Fibroblast of upper back skin (primary cell): ENCODE measurements around the gene BMPER.

Experiments
- DNase-seq: peaks from one replicate; pipeline ENCODE4 v3.0.0-alpha.2; 2013

BMPER gene

GRCh38 chr7:33923440-33924229 lies 18.3 kb downstream of the BMPER start:
- no peak for DNase-seq

DNA sequence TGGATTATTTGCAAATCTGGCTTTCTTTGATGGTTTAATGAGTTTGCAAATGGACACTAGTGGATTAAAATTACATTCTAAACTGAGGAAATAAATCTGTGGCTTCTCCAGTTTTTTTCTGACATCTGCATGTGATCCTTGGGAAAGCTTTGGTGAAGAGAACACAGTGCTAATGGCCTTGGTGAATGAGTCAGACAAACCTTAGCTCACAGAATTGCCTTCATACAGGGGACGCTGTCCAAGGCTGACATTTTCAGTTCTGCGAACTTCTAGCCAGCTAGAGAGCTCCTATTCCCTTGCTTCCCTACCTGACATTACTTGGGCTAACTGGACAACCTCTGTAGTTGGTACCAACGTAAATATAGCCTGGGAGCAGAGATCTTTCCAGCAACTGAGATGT lies 21.2 kb downstream of the BMPER start:
- peak; percentile 57 for DNase-seq

GRCh38 chr7:33928986-33929385 lies 23.6 kb downstream of the BMPER start:
- no peak for DNase-seq

DNA sequence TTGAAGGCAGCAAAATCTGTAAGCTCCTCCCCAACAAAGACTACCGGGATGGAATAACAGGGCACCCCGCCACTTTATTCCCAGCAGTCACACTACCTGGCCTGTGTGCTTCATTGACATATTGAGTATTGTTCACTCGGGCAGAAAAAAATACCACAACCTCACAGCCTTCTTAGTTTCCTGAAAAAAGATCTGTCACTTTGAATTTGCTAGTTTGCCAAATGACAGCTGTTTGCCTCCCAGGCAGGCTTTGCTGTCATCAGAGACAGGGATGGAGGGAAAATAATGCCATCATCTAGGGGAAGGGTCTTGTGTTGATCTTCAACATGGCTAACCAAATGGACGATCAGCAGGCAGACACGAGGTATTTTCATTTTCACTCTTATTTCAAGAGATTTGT lies 26.9 kb downstream of the BMPER start:
- no peak for DNase-seq

GRCh38 chr7:33932832-33933468 lies 27.6 kb downstream of the BMPER start:
- peak; percentile 90 for DNase-seq

- DNase-seq = peak; percentile 85
These were observed 28.4 kb downstream of the BMPER start for GRCh38 chr7:33933611-33934281.

DNA sequence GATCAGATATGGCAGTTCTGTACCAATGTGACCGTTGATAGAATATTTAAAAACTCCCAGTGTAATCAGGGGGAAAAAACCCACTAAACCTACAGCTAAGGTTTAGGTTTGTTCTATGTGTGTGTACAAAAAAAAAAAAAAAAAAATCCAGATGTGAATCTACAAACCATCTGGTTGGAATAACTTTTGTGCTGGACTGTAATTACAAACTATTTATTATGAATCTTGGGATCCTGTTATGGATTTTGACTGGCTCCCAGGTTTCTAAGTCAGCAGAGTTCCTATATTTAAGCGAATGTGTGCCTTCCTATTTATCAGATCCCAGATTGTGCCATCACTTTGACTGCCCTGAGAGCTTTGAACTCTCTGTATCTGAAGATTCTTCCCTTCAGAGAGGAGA lies 29.1 kb downstream of the BMPER start:
- DNase-seq = no peak

- no peak for DNase-seq
These were observed 31.2 kb downstream of the BMPER start for GRCh38 chr7:33936503-33936902.

GRCh38 chr7:33937871-33938270 lies 32.5 kb downstream of the BMPER start:
- DNase-seq = no peak

DNA sequence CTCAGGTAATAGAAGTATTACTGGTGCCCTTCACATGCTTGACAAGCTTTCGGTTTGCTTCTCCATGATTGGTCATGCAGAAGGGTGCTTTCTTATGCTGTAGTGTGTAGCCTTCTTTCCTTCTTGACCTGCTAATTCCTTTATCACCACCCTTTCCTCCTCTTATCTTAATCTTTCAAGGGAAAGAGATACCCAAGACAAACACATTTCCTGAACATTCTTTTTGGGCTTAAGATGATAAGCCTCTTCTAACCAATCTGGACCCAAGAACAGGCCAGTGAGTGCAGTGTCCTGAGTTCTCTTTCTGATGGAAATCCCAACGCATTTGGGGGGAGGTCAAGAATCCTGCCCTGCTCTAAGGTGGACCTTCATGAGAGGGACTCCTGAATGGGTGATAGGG lies 33.8 kb downstream of the BMPER start:
- DNase-seq = no peak

- no peak for DNase-seq
These were observed 35.2 kb downstream of the BMPER start for GRCh38 chr7:33940503-33940902.

DNA sequence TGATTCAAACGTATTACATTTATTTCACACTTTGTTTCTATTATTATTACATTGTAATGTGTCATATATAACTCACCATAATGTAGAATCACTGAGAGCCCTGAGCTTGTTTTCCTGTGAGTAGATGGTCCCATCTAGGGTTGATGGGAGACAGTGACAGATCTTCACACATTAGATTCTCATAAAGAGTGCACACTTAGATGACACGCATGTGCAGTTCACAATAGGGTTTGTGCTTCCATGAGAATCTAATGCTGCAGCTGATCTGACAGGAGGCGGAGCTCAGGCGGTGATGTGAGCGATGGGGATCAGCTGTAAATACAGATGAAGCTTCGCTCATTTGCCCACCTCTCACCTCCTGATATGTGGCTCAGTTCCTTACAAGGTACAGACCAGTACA lies 36.1 kb downstream of the BMPER start:
- no peak for DNase-seq

GRCh38 chr7:33946094-33946699 lies 40.9 kb downstream of the BMPER start:
- DNase-seq = no peak

DNA sequence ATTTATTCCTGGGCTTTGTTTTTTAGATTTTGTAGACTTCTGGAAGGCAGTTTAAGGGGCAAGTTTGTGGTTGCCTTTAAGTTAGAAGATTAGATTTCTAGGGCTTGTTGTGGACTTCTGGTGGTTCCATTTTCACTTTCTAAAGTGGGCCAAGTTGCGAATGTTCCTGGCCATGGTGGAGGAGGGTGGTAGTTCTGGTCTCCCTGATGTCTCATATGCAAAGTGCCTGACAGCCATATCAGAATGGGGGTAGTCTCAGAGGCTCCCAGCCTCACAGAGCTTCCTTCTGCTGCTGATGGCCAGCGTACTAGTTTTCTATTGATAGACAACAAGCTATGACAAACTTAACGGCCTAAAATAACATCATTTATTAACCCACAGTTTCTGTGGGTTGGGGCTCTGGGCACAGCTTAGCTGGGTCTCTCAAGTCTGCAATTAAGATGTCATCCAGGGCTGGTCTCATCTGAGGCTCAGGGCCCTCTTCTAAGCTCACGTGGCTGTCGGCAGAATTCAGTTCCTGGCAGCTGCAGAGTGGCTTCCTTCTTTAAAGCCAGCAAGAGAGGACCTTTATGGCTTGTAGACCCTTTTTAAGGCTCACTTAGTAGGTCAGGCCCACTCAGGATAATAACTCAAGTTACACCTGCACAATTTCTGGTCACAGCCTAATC lies 44.8 kb downstream of the BMPER start:
- DNase-seq = no peak

GRCh38 chr7:33952824-33953223 lies 47.5 kb downstream of the BMPER start:
- peak; percentile 65 for DNase-seq

GRCh38 chr7:33958104-33958503 lies 52.8 kb downstream of the BMPER start:
- DNase-seq = no peak

DNA sequence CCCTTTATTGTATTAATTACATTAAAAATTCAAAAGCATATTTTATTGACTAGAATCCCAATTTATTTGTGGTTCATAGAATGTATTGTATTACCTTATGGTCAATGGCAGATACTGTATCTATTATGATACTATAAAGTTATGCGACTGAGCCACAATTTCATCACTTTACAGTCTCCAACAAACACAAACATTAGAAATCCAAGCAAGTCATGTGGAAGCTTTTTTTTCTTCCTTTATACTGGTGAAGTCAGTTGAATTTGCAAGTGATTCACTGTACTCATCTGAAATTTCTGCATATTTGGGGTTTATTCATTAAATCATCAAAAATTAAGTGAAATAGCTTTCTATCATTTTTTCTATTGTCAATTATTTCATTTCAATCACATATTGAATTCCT lies 54.3 kb downstream of the BMPER start:
- no peak for DNase-seq

DNA sequence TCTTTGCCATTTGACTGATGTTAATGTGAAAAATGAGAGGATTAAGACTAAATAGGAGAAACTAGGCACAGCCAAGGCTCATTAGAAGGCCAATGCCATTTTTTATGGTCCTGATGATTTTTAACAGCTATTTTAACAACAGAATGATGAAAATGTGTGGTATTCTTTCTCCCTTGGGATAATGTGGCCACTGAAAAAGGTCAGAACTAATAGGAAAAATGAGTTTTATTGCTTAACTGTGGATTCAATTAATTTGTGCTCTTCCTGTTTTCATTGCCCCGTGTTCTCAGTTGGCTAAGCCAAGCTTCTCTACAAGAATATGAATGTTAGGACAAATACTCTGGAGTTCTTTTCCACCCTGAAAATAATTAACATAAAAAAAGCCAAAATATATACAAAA lies 56.6 kb downstream of the BMPER start:
- DNase-seq = peak; percentile 60

DNA sequence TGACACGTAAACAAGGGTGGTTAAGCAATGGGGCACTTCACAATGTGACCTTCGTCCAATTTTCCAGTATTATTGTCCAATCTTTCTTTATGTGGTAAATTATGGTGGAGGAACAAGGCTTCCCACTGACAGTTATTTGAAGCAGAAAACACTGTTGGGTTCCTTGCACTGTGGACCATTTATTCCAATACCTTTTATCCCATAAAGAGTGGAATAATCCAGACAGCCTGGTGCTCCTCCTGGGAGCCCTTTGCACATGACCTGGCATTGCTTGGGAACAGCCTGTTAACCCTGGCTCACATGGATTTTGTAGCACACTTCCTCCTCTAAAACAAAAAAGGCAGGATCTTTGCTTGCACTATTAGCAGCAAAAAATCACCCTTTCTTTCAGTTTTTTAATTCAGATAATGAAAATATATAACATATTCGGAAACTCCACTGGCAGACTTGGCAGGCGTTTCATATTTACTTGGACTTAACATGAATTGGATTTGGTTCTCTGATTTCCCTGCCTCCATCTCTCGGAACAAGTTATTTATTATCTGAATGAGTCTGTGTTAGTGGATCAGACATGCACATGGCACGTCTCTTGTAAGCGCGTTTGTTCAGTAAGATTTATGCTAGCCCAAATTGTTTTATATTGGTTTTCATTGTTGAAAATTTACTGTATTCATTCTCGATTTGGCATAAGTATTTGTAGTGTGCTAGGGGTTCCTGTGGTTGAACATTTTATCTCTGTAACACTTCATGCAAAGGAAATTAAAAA lies 59.3 kb downstream of the BMPER start:
- peak; percentile 40 for DNase-seq

DNA sequence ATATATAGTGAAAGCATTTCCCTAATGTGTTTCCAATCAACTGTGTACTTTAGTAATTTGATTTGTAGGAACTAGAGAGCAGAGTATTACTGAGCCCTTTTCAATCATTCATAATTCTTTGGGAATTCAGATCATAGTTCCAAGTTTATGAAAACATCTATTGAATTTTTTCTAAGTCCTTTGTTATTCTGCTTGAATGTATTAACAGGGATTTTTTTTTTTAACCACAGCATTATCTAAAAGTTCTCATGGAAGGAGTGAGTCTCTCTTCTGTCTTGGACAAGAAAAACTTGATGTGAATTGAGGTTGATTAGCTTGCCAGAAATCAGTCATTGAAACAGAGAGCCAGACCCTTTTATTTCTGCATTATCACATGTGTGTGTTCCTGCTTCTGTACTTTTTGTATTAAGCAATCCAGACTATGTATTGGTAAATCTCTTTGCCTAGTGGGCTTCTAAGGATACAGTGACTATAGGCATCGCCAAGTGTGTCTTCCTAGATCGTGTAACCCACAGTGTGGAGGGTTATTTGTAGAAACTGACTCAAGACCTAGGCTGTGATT lies 59.9 kb downstream of the BMPER start:
- DNase-seq = peak; percentile 73

GRCh38 chr7:33968591-33968990 lies 63.3 kb downstream of the BMPER start:
- DNase-seq = no peak

DNA sequence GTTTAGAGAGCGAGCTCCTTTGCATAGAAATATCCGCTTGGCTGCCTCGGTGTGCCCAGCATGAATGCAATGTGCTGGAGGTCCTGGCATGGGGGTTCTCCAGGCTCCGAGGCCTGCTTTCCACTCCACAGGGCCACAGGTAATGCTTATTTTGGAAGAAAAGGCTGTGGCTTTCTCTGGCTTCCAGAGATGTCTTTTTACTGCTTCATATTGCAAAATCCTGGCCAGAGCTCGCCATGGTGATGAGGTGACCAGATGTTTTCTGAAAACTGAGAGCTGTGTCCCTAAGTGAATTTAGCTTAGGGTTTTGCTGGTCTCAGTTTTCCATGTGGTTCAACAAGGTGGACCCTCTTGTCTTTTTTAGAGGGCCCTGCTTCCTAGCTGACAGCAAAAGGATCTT lies 65.2 kb downstream of the BMPER start:
- peak; percentile 23 for DNase-seq
